T-helper 17 cell (primary cell): ENCODE data around the gene SLA2. TPM values are rescaled to one million over a fixed set of nuclear protein-coding genes. Genes with fewer than 3 reads are reported as not detected.
"Not testable (repeated sequence)": the region's sequence is repeated elsewhere in the genome, so short reads cannot be mapped to it uniquely, and the experiment has no call there.

Experiments used
- ATAC-seq: fragments of 150-1000 bp; cut with Tn5 transposase; 2 replicates; pipeline ENCODE4 v1.10.0; 2021; ENCODE audit warnings: mild to moderate bottlenecking, moderate library complexity
- DNase-seq, 3 donors: peaks; one replicate each; pipeline versions ENCODE4 v3.0.0 to v3.0.0-alpha.2; 2020 to 2021
- H3K9me3 ChIP-seq: one replicate; pipeline ENCODE4 v1.7.0; 2013; ENCODE audit warnings: low read length, mild to moderate bottlenecking; ENCODE audit not compliant: control insufficient read depth, poor library complexity, severe bottlenecking
- H3K27ac Mint-ChIP-seq: one replicate; pipeline ENCODE4 v1.8.0; 2022; ENCODE audit warnings: mild to moderate bottlenecking, moderate library complexity, mixed read lengths
- H3K27me3 Mint-ChIP-seq: one replicate; pipeline ENCODE4 v1.8.0; 2022; ENCODE audit warnings: mixed read lengths
- H3K36me3 Mint-ChIP-seq: one replicate; pipeline ENCODE4 v1.8.0; 2022; ENCODE audit warnings: low read depth, mixed read lengths
- H3K4me1 Mint-ChIP-seq: one replicate; pipeline ENCODE4 v1.8.0; 2022; ENCODE audit warnings: mild to moderate bottlenecking, mixed read lengths
- H3K4me3 Mint-ChIP-seq: one replicate; pipeline ENCODE4 v1.8.0; 2022; ENCODE audit warnings: mild to moderate bottlenecking, moderate library complexity, mixed read lengths
- total RNA-seq, 4 donors: library from RNA in 2 of 4; stranded (reverse) in 2 of 4; gene quantifications; one replicate each; pipeline ENCODE4 v1.2.3 and lab custom pipeline; 2022 to 2026

The SLA2 gene
- total RNA-seq, 2 donors from 2014 or later: 31.4 to 46.8 TPM

DNA sequence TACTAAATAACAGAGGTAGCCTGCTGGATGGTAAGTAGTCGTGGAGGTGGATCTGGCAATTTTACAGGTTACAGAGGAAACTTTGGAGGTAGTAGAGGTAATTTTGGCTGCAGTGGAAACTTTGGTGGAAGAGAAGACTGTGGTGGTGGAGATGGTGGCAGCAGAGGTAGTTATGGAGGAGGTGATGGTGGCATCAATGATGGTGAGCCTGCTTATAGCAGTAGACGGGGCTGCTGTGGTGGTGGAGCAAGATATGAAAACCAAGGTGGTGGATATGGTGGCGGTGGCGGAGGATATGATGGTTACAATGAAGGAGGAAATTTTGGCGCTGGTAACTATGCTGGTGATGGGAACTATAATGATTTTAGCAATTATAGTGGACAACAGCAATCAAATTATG lies 25.1 kb downstream of the SLA2 start:
- H3K36me3 Mint-ChIP-seq: peaks cover 9% of the 10 kb centered on the region
- peak overlapping the region; percentile 73 for H3K27ac Mint-ChIP-seq
- ATAC-seq (no peak), DNase-seq (no peak)
- peak overlapping the region; percentile 69 for H3K4me3 Mint-ChIP-seq
- H3K27me3 Mint-ChIP-seq: no peaks in the 10 kb centered on the region
- no peaks in the 10 kb centered on the region for H3K9me3 ChIP-seq
- peaks cover 15% of the 10 kb centered on the region for H3K4me1 Mint-ChIP-seq

DNA sequence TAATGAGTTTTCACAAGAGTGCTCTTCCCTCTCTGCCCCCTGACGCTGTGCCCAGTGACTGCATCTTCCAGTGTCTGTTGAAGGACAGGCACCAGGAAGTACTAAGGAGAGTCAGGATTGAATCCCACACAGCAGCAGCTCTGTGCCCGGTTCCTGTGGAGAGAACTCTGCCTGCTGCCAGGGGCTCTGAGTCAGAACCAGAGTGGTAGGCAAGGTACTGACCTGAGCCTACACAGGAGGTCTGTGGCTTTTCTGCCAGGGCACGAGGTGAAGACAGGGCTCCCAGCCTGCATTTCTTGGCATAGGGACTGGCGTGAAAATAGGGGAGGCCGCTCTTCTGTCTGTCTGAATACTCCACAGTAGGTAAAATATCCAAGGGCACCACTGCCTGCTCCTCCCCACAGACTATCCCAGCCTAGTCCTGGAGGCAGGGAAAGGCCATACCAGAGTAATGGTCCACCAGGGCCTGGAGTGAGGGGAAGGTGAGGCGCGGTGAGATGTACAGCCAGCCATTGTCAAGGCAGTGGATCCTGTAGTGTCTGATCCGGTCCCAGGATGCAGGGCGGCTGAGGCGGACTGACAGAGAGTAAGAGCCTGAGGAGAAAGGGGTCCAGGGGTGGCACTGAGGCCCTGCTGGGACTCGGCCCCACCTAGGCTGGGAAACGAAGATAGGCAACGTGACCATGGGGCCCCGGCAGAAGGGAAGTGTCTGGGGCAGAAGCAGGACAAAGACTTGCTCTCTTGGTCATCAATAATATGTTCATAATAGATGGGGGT lies 31.0 kb downstream of the SLA2 start:
- no peak overlapping the region for H3K4me3 Mint-ChIP-seq
- H3K4me1 Mint-ChIP-seq: peaks cover 14% of the 10 kb centered on the region
- no peaks in the 10 kb centered on the region for H3K36me3 Mint-ChIP-seq
- no peaks in the 10 kb centered on the region for H3K9me3 ChIP-seq
- no peaks in the 10 kb centered on the region for H3K27me3 Mint-ChIP-seq
- H3K27ac Mint-ChIP-seq: peak overlapping the region; percentile 83
- no peak for ATAC-seq
- DNase-seq: no peak

DNA sequence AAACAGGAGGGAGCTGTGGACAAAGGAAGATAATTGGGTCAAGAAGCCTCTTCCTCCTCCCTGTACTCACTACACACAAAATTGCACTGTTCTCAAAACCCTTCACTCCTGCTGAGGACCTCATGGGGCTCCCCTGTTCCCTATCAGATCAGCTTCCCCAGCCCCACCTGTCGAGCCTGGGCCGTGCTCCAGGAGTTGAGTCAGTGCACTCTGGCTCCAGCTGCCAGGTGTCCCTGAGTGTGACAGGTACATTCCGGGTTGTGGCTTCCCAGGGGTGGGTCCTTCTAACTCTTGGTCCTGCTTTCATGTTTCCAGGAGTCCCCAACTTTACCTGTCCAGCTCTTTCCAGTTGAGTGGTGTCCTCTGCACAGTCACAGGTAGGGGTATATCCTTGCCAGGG lies 32.0 kb downstream of the SLA2 start:
- no peaks in the 10 kb centered on the region for H3K9me3 ChIP-seq
- Mint-ChIP-seq H3K27ac (peak overlapping the region; percentile 83), H3K36me3 (no peaks in the 10 kb centered on the region), H3K27me3 (no peaks in the 10 kb centered on the region), H3K4me3 (no peak overlapping the region), H3K4me1 (peaks cover 14% of the 10 kb centered on the region)
- ATAC-seq (no peak), DNase-seq (no peak)

DNA sequence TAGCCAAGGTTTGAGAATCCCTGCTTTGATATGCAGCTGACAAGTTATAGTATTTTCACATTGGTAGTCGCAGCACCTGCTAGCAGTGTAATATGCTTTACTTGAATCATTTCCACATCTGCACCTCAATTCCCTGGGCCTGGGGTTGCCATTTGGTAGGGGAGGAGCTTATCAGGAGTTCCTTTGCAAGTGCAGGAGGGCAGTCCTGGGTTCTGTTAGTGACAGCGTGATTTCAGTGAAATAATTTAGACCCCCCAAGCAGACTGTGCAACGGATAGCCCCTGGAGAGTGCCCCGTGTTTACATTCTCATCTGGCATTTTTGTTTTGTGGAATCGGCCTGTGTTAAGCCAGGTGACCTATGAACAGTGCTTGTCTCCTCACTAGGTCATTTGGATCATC lies 34.4 kb downstream of the SLA2 start:
- H3K4me3 Mint-ChIP-seq: no peak overlapping the region
- H3K27ac Mint-ChIP-seq: no peak overlapping the region
- H3K9me3 ChIP-seq: no peaks in the 10 kb centered on the region
- no peaks in the 10 kb centered on the region for H3K27me3 Mint-ChIP-seq
- no peaks in the 10 kb centered on the region for H3K36me3 Mint-ChIP-seq
- no peak for ATAC-seq
- peaks cover 22% of the 10 kb centered on the region for H3K4me1 Mint-ChIP-seq
- no peak for DNase-seq

DNA sequence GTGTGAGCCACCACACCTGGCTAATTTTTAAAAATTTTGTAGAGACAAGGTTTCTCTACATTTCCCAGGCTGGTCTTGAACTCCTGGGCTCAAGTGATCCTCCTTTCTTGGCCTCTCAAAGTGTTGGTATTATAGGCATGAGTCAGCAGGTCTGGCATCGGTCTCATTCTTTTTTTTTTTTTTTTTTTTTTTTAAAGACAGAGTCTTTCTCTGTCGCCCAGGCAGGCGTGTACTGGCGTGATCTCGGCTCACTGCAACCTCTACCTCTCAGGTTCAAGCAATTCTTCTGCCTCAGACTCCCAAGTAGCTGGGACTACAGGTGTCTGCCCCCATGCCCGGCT lies 37.6 kb downstream of the SLA2 start:
- not testable (repeated sequence) for H3K27me3 Mint-ChIP-seq, H3K36me3 Mint-ChIP-seq, H3K4me3 Mint-ChIP-seq, H3K9me3 ChIP-seq, DNase-seq, ATAC-seq
- Mint-ChIP-seq H3K4me1 (peaks cover 28% of the 10 kb centered on the region), H3K27ac (peak overlapping the region; percentile 97)

DNA sequence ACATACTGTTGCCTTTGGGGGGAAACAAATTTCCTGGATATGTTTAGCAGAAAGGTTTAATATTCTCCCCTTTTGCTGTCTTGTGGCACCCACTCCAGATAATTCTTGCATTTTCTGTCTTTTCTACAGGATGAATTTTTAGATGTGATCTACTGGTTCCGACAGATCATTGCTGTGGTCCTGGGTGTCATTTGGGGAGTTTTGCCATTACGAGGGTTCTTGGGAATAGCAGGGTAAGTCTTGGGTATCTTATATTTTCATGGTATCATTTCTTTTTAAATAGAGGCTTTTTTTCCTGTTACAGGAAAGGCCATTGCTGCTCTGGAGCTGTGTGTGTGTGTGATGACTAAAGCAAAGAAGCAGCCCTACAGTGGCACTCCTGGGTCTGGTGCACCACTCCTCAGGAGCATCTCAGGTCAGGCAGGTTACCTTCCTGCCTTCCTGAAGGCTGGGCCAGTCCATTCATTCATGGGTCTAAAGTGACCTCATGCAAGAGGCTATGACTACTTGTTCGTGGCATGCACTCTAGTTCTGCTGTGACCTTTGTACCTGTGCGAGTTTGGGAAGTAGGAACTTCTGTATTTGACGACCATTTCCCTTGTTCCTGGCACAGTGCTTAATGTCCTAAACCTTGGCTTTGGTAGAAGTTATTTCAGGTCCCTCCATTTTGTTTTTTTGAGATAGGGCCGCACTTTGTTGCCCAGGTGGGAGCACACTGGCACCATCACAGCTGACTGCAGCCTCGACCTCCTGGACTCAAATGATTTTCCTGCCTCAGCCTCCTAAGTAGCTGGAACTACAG lies 38.2 kb downstream of the SLA2 start:
- H3K4me3 Mint-ChIP-seq: peak overlapping the region; percentile 70
- H3K36me3 Mint-ChIP-seq: no peaks in the 10 kb centered on the region
- peak overlapping the region; percentile 97 for H3K27ac Mint-ChIP-seq
- no peak for ATAC-seq
- H3K4me1 Mint-ChIP-seq: peaks cover 25% of the 10 kb centered on the region
- no peaks in the 10 kb centered on the region for H3K9me3 ChIP-seq
- H3K27me3 Mint-ChIP-seq: no peaks in the 10 kb centered on the region
- DNase-seq: no peak

DNA sequence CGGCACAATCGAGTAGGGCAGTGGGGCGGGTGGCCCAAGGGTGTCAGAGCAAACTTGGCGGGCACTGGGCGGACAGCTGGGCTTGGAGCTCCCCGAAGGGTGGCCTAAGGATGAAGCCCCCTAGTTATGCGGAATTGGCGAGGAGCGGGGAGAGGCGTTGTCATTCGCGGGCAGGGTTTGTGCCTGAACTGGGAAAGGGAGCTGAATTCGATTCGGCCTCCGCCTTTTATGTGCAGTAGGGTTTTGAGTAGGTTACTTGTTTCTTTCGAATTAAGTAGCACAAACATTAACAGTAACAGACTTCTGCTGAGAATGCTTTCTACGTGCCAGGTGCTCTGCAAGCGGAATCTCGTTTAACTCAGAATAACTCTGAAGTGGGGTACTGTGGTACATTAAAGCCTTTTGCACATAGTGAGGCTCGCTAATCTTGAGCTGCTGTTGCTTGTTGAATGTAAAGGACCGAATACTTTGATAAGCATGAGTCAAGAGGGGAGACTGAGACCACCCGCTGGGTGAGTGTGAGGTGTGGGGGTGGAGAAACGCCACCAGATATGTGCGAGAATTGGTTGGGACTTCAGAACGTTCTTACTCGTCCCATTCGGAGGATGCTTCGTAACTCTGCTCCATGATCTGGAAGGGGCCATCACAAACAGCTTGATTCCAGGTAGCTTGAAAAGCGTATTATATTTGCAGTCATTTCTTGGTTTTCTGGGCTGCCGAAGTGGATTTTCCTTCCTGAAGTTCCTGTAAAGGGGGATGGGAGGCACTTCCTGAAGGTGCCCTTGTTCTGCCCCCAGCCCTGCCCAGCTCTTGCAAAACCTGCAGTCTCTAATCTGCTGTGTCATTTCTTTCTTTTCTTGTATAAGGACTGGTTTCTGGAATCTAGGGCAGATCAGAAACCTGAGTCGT lies 39.6 kb downstream of the SLA2 start:
- Mint-ChIP-seq H3K27ac (peak overlapping the region; percentile 97), H3K4me3 (peak overlapping the region; percentile 98), H3K36me3 (no peaks in the 10 kb centered on the region), H3K4me1 (peaks cover 26% of the 10 kb centered on the region), H3K27me3 (no peaks in the 10 kb centered on the region)
- DNase-seq (no peak), ATAC-seq (no peak)
- H3K9me3 ChIP-seq: no peaks in the 10 kb centered on the region

DNA sequence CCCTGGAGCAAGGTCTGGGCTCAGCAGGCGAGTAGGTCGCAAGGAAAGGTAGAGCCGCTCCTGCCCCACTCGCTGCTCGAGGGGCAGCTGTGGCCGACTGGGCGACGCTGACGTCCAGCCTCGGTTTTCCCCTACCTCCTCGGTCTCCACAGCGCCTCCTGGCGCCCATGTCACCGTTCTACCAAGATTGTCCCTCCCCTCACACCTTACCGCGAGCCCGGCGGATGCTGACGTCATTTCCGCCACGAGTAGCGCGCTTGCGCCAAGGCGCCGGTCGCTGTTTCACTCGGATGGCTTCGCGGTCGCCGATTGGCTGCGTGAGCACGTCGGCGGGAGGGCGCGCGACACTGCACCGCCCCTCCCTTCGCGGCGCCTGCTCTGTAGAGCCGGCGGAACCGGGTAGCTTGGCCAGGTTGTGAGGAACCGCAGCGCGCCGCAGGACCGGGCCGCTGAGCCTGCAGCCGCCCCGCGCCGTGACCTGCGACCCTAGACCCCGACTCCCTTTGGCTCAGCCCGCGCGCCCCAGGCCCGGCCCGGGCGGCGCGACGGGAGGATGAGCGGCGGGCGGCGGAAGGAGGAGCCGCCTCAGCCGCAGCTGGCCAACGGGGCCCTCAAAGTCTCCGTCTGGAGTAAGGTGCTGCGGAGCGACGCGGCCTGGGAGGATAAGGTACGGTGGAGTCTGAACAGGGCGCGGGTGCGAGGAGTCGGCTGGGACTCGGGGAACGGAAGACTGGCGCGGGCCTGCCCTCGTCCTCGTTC lies 40.4 kb downstream of the SLA2 start, which contains the start of gene RAB5IF:
Gene RAB5IF (plus strand): TSS at position 381 of the 759 bp plus-strand sequence. CDS start 173 bp downstream, at position 554.
- no peaks in the 10 kb centered on the region for H3K9me3 ChIP-seq
- Mint-ChIP-seq H3K36me3 (no peaks in the 10 kb centered on the region), H3K27me3 (no peaks in the 10 kb centered on the region), H3K4me1 (peaks cover 26% of the 10 kb centered on the region), H3K27ac (peak within 1 kb of the TSS; percentile 97), H3K4me3 (peak within 1 kb of the TSS; percentile 98)
- DNase-seq: peak; percentile 97 to 99 (median 98)
- peak; percentile 91 for ATAC-seq

DNA sequence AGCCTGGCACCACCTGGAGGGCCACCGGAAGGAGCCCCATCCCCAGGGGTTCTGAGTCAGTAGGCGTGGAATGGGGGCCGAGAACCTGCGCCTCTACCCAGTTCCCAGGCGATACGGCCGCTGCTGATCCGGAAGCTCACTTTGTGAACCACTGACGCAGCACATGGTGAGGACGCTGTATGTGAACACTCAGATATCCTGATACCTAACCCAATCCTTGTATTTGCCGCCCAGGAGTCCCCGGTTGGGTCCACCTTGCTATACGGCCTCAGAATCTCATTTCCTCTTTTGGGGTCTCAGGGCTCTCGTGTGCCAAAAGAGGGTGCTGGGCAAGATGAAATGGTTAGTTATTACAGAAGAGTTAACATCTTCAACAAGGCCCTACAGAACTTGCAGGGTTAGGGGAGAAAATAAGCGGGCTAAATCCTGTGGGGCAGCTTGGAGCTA lies 41.0 kb downstream of the SLA2 start:
- peak overlapping the region; percentile 98 for H3K4me3 Mint-ChIP-seq
- ATAC-seq: peak; percentile 49
- no peaks in the 10 kb centered on the region for H3K9me3 ChIP-seq
- H3K27me3 Mint-ChIP-seq: no peaks in the 10 kb centered on the region
- peaks cover 29% of the 10 kb centered on the region for H3K4me1 Mint-ChIP-seq
- H3K36me3 Mint-ChIP-seq: no peaks in the 10 kb centered on the region
- DNase-seq: peak; percentile 29 to 42 (median 34)
- H3K27ac Mint-ChIP-seq: peak overlapping the region; percentile 97

DNA sequence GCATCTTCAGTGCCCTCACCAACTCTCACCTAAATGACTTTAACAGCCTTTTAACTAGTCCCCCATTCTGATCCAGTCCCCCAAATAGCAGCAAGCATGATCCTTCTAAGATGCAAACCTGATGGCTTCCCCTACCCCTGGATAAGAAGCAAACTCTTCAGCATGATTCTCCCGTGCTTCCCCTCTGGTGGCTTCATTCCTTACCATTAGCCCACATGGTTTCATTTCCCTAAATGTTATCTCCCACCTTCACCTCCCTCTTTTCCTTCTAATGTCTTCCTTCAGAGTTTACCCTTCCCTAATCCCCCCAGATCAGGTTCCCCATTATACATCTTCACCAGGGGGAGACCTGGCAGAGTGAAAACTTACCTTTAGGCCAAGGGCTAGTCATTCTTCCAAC lies 44.5 kb downstream of the SLA2 start:
- H3K27me3 Mint-ChIP-seq: no peaks in the 10 kb centered on the region
- no peaks in the 10 kb centered on the region for H3K36me3 Mint-ChIP-seq
- DNase-seq (no peak), ATAC-seq (no peak)
- H3K4me1 Mint-ChIP-seq: peaks cover 22% of the 10 kb centered on the region
- H3K4me3 Mint-ChIP-seq: no peak overlapping the region
- no peak overlapping the region for H3K27ac Mint-ChIP-seq
- H3K9me3 ChIP-seq: no peaks in the 10 kb centered on the region

DNA sequence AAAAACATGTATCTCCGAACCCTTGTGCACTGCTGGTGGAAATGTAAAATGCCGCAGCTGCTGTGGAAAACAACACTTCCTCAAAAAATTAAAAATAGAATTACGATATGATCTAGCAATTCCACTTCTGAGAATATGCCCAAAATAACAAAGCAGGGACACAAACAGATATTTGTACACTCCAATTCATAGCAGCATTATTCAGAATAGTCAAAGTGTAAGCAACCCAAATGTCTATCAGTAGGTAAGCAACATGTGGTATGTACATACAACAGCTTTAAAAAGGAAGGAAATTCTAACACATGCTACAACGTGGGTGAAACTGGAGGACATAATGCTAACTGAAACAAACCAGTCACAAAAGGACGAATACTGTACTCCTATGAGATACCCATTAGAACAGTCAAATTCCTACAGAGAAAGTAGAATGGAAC lies 46.1 kb downstream of the SLA2 start:
- DNase-seq (no peak), ATAC-seq (no peak)
- Mint-ChIP-seq H3K27ac (peak overlapping the region; percentile 67), H3K4me3 (no peak overlapping the region), H3K4me1 (peaks cover 18% of the 10 kb centered on the region), H3K27me3 (no peaks in the 10 kb centered on the region), H3K36me3 (no peaks in the 10 kb centered on the region)
- H3K9me3 ChIP-seq: no peaks in the 10 kb centered on the region

DNA sequence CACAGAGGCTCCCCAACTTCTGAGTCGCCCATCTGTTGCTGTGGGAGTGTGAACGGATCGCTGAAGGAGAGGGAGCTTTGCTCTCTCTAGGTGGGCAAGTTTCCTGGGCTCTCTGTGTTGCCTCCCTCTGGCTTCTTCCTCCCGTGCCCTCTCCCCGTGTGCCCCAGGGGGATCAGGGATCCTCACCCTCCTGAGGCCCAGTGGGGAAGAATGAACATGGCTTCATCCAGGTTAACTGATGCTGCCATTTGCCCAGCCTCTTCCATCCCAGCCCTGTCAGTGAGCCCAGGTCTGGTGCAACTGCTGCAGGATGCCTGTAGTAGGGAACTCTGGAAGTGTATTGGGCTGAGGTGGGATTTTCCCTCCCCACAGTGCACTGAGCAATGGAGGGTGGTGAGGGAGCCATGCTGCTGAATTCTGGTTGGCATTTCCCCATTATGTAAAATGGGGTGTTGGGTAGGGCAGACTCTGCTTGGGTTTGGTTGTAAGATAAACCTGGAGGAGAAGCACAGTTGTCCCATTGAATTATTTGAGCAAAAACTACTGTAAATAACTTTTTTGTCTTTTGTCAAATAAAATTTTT lies 52.6 kb downstream of the SLA2 start:
- H3K9me3 ChIP-seq: no peaks in the 10 kb centered on the region
- Mint-ChIP-seq H3K27ac (peak overlapping the region; percentile 87), H3K4me3 (no peak overlapping the region), H3K27me3 (no peaks in the 10 kb centered on the region), H3K36me3 (no peaks in the 10 kb centered on the region), H3K4me1 (peaks cover 41% of the 10 kb centered on the region)
- no peak for ATAC-seq
- DNase-seq: no peak
